Stomach (tissue), 4 donors: Measurements from ENCODE around the gene CFAP61.

Experiments used
- POLR2A ChIP-seq, 4 donors: fragments of 450-650 bp; IDR thresholded peaks; one replicate each; pipeline ENCODE4 v1.6.1; 2016; ENCODE audit warnings: antibody characterized with exemption in 4 of 4, control low read depth in 2 of 4, mild to moderate bottlenecking in 1 of 4, moderate library complexity in 1 of 4
- POLR2AphosphoS5 ChIP-seq, 3 donors: sonication (generic); formaldehyde crosslinking; IDR thresholded peaks; one replicate each; pipeline ENCODE4 v1.6.1; 2016; ENCODE audit warnings: antibody characterized with exemption in 3 of 3
- TF ChIP-seq, protein P1 (sequence below), 7 experiments: fragments of 450-650 bp in 4 of 7; fragments of 200-600 bp in 3 of 7; sonication (generic) in 3 of 7; IDR thresholded peaks; one replicate each; pipeline ENCODE4 v1.5.1; 2016 to 2019; ENCODE audit warnings: antibody characterized with exemption in 7 of 7, control low read depth in 2 of 7, mild to moderate bottlenecking in 1 of 7

DNA sequence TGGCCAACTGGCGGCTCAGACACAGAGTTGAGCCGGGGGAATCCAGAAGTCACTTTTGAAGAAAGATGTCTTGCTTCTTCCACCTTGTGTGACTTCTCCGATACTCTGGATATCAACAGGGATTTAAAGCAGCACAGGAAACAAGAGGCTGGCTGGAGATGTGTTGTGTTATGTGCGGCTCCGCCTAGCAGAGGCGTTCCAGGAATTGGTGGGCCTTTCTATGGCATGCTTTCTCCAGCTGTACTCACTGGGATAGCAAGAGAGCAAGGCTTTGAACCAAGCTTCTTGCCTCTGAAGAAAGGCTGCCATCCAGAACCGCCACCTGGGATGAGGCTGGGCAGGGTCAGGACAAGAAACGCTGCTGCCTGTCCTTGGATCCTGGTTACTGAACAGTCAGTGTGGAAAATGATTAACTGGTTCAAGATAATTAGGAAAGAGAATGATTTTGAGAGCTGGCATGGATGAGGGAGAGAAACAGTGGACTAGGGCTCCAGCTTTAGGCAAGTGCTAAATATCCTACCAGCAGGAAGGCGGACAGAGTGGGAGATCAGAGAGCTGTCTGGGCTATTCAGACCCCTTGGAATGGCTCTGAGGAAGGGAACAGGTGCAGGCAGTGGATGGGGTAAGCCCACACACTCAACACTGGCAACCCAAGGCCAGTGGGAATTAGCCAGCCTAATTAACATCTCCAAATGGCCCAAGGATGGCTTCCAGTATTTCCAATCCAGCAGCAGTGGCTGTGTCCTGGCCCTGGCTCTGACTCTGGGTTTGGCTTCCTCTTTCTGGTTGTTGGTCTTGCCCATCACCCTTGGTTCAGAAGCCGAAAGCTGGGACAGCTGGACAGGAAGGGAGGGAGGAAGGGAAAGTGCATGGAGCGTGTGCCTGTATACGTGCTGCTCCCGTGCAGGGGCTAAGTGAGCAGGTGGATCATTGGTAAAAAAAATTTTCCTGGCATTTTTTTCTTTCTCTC lies 347.5 kb downstream of the CFAP61 start:
- TF ChIP-seq, protein P1, sequence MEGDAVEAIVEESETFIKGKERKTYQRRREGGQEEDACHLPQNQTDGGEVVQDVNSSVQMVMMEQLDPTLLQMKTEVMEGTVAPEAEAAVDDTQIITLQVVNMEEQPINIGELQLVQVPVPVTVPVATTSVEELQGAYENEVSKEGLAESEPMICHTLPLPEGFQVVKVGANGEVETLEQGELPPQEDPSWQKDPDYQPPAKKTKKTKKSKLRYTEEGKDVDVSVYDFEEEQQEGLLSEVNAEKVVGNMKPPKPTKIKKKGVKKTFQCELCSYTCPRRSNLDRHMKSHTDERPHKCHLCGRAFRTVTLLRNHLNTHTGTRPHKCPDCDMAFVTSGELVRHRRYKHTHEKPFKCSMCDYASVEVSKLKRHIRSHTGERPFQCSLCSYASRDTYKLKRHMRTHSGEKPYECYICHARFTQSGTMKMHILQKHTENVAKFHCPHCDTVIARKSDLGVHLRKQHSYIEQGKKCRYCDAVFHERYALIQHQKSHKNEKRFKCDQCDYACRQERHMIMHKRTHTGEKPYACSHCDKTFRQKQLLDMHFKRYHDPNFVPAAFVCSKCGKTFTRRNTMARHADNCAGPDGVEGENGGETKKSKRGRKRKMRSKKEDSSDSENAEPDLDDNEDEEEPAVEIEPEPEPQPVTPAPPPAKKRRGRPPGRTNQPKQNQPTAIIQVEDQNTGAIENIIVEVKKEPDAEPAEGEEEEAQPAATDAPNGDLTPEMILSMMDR (IDR thresholded peaks at IDR 0.05): no peak
- no peak for TF ChIP-seq POLR2A (IDR thresholded peaks at IDR 0.05)
- no peak for TF ChIP-seq POLR2AphosphoS5 (IDR thresholded peaks at IDR 0.05)
